ENCODE data around the gene CLCN1. TPM values are rescaled to one million over a fixed set of nuclear protein-coding genes. Genes with fewer than 3 reads are reported as not detected.
"Not testable (repeated sequence)": the region's sequence is repeated elsewhere in the genome, so short reads cannot be mapped to it uniquely, and the experiment has no call there.

CLCN1 gene
- total RNA-seq, 2 donors from 2014 or later = not detected

DNA sequence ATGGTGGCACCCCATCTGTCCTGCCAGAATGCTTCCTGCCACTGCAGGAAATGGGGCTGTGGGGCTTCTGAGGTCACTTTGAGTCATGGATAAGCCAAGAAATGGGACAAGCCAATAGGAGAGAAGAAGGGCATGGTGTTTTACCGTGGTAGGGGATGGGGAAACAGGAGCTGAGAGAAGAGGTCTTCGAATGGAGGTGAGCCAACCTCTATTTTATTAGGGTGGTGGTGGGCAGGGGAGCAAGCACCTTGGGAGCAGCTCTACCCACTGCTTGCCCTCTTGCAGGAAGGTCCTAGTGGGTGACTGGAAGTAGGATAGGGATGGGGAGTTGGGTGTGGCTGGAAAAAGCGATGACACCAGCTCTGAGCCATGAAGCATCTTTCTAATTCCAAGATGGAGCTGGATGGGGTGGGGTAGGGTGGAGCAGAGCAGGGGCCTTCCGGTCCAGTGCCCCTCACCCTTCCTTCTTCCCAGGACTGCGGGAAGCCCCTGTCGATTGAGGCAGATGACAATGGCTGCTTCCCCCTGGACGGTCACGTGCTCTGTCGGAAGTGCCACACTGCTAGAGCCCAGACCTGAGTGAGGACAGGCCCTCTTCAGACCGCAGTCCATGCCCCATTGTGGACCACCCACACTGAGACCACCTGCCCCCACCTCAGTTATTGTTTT is 74.3 kb downstream of the CLCN1 start:
- peaks cover 59% of the 10 kb centered on the region for H3K36me3 ChIP-seq
- DNase-seq (ENCODE audit: low spot score) = no peak

DNA sequence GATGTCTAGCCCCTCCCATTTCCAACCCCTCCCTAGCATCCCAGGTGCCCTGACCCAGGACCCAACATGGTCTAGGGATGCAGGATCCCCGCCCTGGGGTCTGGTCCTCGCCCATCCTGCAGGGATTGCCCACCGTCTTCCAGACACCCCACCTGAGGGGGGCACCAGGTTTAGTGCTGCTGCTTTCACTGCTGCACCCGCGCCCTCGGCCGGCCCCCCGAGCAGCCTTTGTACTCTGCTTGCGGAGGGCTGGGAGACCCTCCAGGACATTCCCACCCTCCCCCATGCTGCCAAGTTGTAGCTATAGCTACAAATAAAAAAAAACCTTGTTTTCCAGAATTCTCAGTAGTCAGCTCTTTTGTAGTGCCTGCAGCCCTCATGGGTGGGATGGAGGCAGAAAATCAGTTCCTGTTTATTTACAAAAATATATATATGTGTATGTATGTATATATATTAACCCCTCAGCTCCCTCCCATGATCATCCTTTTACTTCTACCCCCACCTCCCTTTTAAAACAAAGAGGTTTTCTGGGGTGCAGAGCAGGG is 74.9 kb downstream of the CLCN1 start:
- TF ChIP-seq, protein P1, sequence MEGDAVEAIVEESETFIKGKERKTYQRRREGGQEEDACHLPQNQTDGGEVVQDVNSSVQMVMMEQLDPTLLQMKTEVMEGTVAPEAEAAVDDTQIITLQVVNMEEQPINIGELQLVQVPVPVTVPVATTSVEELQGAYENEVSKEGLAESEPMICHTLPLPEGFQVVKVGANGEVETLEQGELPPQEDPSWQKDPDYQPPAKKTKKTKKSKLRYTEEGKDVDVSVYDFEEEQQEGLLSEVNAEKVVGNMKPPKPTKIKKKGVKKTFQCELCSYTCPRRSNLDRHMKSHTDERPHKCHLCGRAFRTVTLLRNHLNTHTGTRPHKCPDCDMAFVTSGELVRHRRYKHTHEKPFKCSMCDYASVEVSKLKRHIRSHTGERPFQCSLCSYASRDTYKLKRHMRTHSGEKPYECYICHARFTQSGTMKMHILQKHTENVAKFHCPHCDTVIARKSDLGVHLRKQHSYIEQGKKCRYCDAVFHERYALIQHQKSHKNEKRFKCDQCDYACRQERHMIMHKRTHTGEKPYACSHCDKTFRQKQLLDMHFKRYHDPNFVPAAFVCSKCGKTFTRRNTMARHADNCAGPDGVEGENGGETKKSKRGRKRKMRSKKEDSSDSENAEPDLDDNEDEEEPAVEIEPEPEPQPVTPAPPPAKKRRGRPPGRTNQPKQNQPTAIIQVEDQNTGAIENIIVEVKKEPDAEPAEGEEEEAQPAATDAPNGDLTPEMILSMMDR (IDR thresholded peaks at IDR 0.05) = no peak
- peak overlapping the region; percentile 77 to 81 for H3K27ac ChIP-seq
- H3K4me1 ChIP-seq = peaks cover 0 to 96% of the 10 kb centered on the region in 2 donors
- DNase-seq (ENCODE audit: low spot score) = no peak
- no peak overlapping the region for H3K4me3 ChIP-seq
- no peaks in the 10 kb centered on the region for H3K27me3 ChIP-seq
- no peaks in the 10 kb centered on the region for H3K9me3 ChIP-seq
- peaks cover 59% of the 10 kb centered on the region for H3K36me3 ChIP-seq

More for the DNA sequence above, 74.3 kb downstream of the CLCN1 start:
- Histone ChIP-seq H3K9me3 (no peaks in the 10 kb centered on the region), H3K27me3 (no peaks in the 10 kb centered on the region), H3K4me1 (peaks cover 0 to 96% of the 10 kb centered on the region in 2 donors), H3K4me3 (no peak overlapping the region), H3K27ac (peak overlapping the region in 1 of 2 donors; percentile 11)
- TF ChIP-seq, protein P1 (IDR thresholded peaks at IDR 0.05) = no peak

DNA sequence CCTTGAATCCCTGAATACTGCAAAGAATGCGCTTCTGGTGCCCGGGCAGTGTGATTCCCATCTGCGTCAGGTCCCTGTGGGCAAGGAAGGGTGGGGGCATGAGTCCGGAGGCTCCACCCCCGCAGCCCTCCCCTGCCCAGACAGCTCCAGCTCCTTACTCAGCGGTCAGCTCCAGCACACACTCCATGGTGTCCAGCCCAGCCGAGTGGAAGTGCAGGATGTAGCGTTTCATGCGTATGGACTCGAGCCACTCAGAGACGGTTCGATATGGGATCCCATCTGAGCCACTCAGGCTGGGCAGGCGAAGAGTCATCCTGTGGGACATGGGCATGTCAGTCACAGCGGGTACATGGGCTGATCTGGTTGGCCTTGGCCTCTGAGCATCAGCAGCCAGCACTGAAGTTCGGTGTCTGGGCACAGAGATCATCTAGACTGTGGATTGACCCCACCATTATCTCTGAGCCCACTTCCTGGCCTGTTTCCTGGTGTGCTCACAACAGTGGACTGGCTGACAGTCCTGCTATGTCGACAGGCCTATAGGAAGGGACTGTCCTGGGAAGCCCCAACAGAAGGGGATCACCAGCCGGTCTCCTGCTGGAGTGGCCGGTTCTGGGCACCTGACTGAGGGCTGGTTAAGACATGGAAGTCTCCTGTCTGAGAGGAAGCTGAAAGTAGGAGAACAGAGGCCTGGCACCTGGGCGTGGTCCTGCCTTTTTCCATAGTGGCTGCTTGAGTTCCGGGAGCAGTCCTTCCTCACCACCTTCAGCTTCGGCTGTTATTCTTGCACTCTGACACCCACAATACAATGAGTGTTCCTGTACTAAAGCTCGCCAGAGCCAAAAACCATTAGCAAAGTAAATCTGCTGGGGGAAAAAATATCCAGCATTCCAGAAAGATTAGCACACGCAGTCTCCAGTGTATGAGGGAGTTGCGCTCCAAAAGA is 75.8 kb downstream of the CLCN1 start:
- H3K36me3 ChIP-seq = peaks cover 57% of the 10 kb centered on the region
- H3K4me1 ChIP-seq = peaks cover 0 to 96% of the 10 kb centered on the region in 2 donors
- peak overlapping the region; percentile 77 to 81 for H3K27ac ChIP-seq
- H3K4me3 ChIP-seq = no peak overlapping the region
- TF ChIP-seq, protein P1 (IDR thresholded peaks at IDR 0.05) = no peak
- peak; percentile 89 for DNase-seq (ENCODE audit: low spot score)
- no peaks in the 10 kb centered on the region for H3K9me3 ChIP-seq
- no peaks in the 10 kb centered on the region for H3K27me3 ChIP-seq

DNA sequence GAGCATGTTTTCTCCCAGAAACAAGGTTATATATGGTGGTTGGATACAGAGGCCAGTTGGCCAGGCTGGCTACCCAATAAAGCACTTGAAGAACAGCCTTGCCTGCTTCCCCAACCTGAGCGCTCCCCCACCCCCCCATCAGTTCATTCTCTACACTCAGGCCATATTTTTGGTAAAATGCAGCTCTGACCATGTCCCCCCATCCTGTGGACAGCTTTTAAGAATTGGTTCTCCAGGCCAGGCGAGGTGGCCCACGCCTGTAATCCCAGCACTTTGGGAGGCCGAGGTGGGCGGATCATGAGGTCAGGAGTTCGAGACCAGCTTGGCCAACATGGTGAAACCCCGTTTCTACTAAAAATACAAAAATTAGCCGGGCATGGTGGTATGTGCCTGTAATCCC is 76.5 kb downstream of the CLCN1 start:
- peaks cover 50% of the 10 kb centered on the region for H3K36me3 ChIP-seq
- peaks cover 0 to 90% of the 10 kb centered on the region in 2 donors for H3K4me1 ChIP-seq
- not testable (repeated sequence) for DNase-seq (ENCODE audit: low spot score)

DNA sequence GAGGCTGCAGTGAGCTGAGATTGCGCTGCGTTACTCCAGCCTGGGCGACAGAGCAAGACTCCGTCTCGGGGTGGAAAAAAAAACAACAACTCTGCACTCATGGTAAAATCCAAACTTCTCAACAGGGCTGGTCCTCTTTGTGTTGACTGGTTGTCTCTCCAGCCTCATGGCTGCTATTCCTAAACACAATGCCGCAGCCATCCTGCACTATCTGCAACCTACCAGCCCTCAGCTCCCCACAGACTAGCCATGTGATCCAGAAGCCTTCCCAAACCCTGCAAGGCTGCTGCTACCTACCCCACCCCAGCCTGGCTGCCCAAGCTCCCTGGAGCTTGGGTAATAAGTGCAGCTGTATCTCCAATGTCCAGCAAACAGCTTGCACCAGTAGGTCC is 77.0 kb downstream of the CLCN1 start:
- Histone ChIP-seq H3K4me1 (peaks cover 0 to 86% of the 10 kb centered on the region in 2 donors), H3K27me3 (no peaks in the 10 kb centered on the region), H3K27ac (peak overlapping the region; percentile 77 to 81), H3K4me3 (no peak overlapping the region), H3K9me3 (no peaks in the 10 kb centered on the region), H3K36me3 (peaks cover 45% of the 10 kb centered on the region)
- TF ChIP-seq, protein P1 (IDR thresholded peaks at IDR 0.05) = no peak
- no peak for DNase-seq (ENCODE audit: low spot score)

More for the DNA sequence above, 76.5 kb downstream of the CLCN1 start:
- not testable (repeated sequence) for H3K4me3 ChIP-seq, H3K27me3 ChIP-seq, H3K9me3 ChIP-seq
- H3K27ac ChIP-seq = peak overlapping the region; percentile 77 to 81
